HepG2 (cell line): ENCODE results near the gene TAS2R1. TPM values are rescaled to one million over a fixed set of nuclear protein-coding genes. Genes with fewer than 3 reads are reported as not detected.

Experiments
- ATAC-seq: fragments of 200-7000 bp; cut with Tn5 transposase; 3 replicates; pipeline ENCODE4 v1.9.1; 2020; ENCODE audit warnings: mild to moderate bottlenecking, moderate library complexity
- BruUV-seq: library from RNA; stranded (reverse); fragments of 400-500 nt; replicated peaks from 2 replicates; lab custom pipeline; 2021; lab: Mats Ljungman, UMichigan
- CTCF ChIA-PET: fragments of 300-600 bp; formaldehyde crosslinking; extraction: SDS; loops from one replicate; lab custom pipeline; 2021; ENCODE audit warnings: low total read pairs, inconsistent platforms, low intra/inter-chr PET ratio; lab: Yijun Ruan, JAX
- POLR2A ChIA-PET: fragments of 350-600 bp; sonication (Branson Sonifier 250); formaldehyde crosslinking; loops from one replicate; lab custom pipeline; 2020; ENCODE audit warnings: antibody characterized with exemption, inconsistent platforms; lab: Yijun Ruan, JAX
- DNase-seq: peaks from one replicate; pipeline ENCODE4 v3.0.0-alpha.2; 2015; ENCODE audit warnings: low spot score
- FAIRE-seq: peaks from 3 replicates; lab custom pipeline; 2011; peaks lifted over from hg19 to GRCh38; lab: Jason Lieb, UNC
- H2AFZ ChIP-seq: one replicate; pipeline ENCODE4 v1.6.1; 2011; ENCODE audit warnings: low read length, inconsistent platforms
- H3K27ac ChIP-seq: fragments of 300-600 bp; 3 replicates; pipeline ENCODE4 v1.8.0; 2011; ENCODE audit warnings: mixed run types, mild to moderate bottlenecking, mixed read lengths, low read length, inconsistent platforms; ENCODE audit not compliant: insufficient read depth; ENCODE audit errors: extremely low read length
- H3K27me3 ChIP-seq, 2 experiments: fragments of 200-600 bp in 1 of 2; 2 replicates in 1 of 2; 3 replicates in 1 of 2; pipeline versions ENCODE4 v1.6.0 to v1.8.0; 2011; ENCODE audit warnings: low read length in 2 of 2, mild to moderate bottlenecking in 2 of 2, moderate library complexity in 2 of 2, inconsistent platforms in 1 of 2; ENCODE audit not compliant: insufficient read depth in 2 of 2, control insufficient read depth in 1 of 2
- H3K36me3 ChIP-seq, 2 experiments: fragments of 200-600 bp in 1 of 2; replicated peaks in 1 of 2; 2 replicates in 1 of 2; 3 replicates in 1 of 2; pipeline versions ENCODE4 v1.5.1 to v1.8.0; 2011; ENCODE audit warnings: low read length in 2 of 2, inconsistent platforms in 1 of 2; ENCODE audit not compliant: insufficient read depth in 2 of 2, control insufficient read depth in 1 of 2
- H3K4me1 ChIP-seq: 2 replicates; pipeline ENCODE4 v1.5.1; 2012; ENCODE audit warnings: low read length, inconsistent platforms; ENCODE audit not compliant: insufficient read depth
- H3K4me2 ChIP-seq: 2 replicates; pipeline ENCODE4 v1.6.0; 2011; ENCODE audit warnings: low read depth, low read length, inconsistent platforms
- H3K4me3 ChIP-seq, 3 experiments: fragments of 200-600 bp in 1 of 3; sonication (generic), shearing (Covaris generic) in 1 of 3; replicated peaks in 1 of 3; 2 replicates each; pipeline ENCODE4 v1.5.1; 2011 to 2016; ENCODE audit warnings: low read length in 3 of 3, inconsistent platforms in 2 of 3, low read depth in 2 of 3, mild to moderate bottlenecking in 2 of 3, control low read depth in 1 of 3, mixed read lengths in 1 of 3; ENCODE audit not compliant: insufficient read depth in 1 of 3
- H3K79me2 ChIP-seq: one replicate; pipeline ENCODE4 v1.6.1; 2011; ENCODE audit warnings: low read length, inconsistent platforms; ENCODE audit not compliant: insufficient read depth
- H3K9ac ChIP-seq: 2 replicates; pipeline ENCODE4 v1.6.0; 2011; ENCODE audit warnings: mild to moderate bottlenecking, low read depth, low read length, inconsistent platforms; ENCODE audit not compliant: insufficient read depth
- H3K9me3 ChIP-seq: 2 replicates; pipeline ENCODE4 v1.5.1; 2012; ENCODE audit warnings: mild to moderate bottlenecking, low read length
- H4K20me1 ChIP-seq: 2 replicates; pipeline ENCODE4 v1.6.0; 2011; ENCODE audit warnings: inconsistent platforms, mild to moderate bottlenecking, low read length, moderate library complexity; ENCODE audit not compliant: insufficient read depth
- HNF1B ChIP-seq: sonication (generic); formaldehyde crosslinking; IDR thresholded peaks from 2 replicates; pipeline ENCODE4 v1.5.1; 2020; ENCODE audit warnings: mild to moderate bottlenecking, moderate library complexity, missing genetic modification reagents
- HNRNPLL ChIP-seq: fragments of 200-400 bp; formaldehyde crosslinking; IDR thresholded peaks from 2 replicates; pipeline ENCODE4 v1.6.1; 2017; ENCODE audit warnings: mild to moderate bottlenecking, low read depth, low read length; ENCODE audit not compliant: poor library complexity, severe bottlenecking
- JDP2 ChIP-seq: sonication (generic); formaldehyde crosslinking; IDR thresholded peaks from 2 replicates; pipeline ENCODE4 v1.8.1; 2022; ENCODE audit warnings: missing genetic modification reagents, borderline replicate concordance
- SETDB1 ChIP-seq: sonication (generic); formaldehyde crosslinking; IDR thresholded peaks from 2 replicates; pipeline ENCODE4 v1.5.1; 2020; ENCODE audit warnings: missing genetic modification reagents, mild to moderate bottlenecking, borderline replicate concordance
- SP140L ChIP-seq: sonication (generic); formaldehyde crosslinking; IDR thresholded peaks from 2 replicates; pipeline ENCODE4 v1.4.0; 2020; ENCODE audit warnings: missing genetic modification reagents, borderline replicate concordance
- TERF1 ChIP-seq: sonication (generic); formaldehyde crosslinking; IDR thresholded peaks from 2 replicates; pipeline ENCODE4 v1.8.0; 2022; ENCODE audit warnings: mild to moderate bottlenecking, missing genetic modification reagents, moderate library complexity
- TSC22D2 ChIP-seq: sonication (generic); formaldehyde crosslinking; IDR thresholded peaks from 2 replicates; pipeline ENCODE4 v1.5.1; 2020; ENCODE audit warnings: missing genetic modification reagents, mild to moderate bottlenecking, borderline replicate concordance
- YEATS4 ChIP-seq: sonication (generic); formaldehyde crosslinking; IDR thresholded peaks from 2 replicates; pipeline ENCODE4 v1.4.0; 2020; ENCODE audit warnings: missing genetic modification reagents, borderline replicate concordance
- ZBTB8A ChIP-seq: sonication (generic); formaldehyde crosslinking; IDR thresholded peaks from 2 replicates; pipeline ENCODE4 v1.4.0; 2020; ENCODE audit warnings: mild to moderate bottlenecking, low read depth, missing genetic modification reagents, borderline replicate concordance
- ZNF121 ChIP-seq: sonication (generic); formaldehyde crosslinking; IDR thresholded peaks from 2 replicates; pipeline ENCODE4 v1.5.0; 2020; ENCODE audit warnings: mild to moderate bottlenecking, missing genetic modification reagents
- ZSCAN25 ChIP-seq: sonication (generic); formaldehyde crosslinking; IDR thresholded peaks from 2 replicates; pipeline ENCODE4 v1.8.0; 2022; ENCODE audit warnings: mild to moderate bottlenecking, missing genetic modification reagents
- WGBS: methylation state at CpG from one replicate; pipeline ENCODE4 v1.1.6; 2017; ENCODE audit warnings: low lambda C conversion rate; 5-methylcytosine and 5-hydroxymethylcytosine counted together
- in situ Hi-C: cut with HindIII; loops from 2 replicates; pipeline ENCODE4 v1.10.0; 2017; ENCODE audit warnings: low pct_unique_long_range_greater_than_20kb; ENCODE audit not compliant: extremely low pct_ligation_motif_present
- intact Hi-C: fragments of 100-400 bp; cut with micrococcal nuclease; formaldehyde crosslinking; loops from one replicate; pipeline ENCODE4 v1.10.0; 2022; ENCODE audit not compliant: unreplicated experiment
- polyA plus RNA-seq, 8 experiments: library from polyadenylated mRNA; depleted of rRNA in 3 of 8; stranded (reverse) in 7 of 8; unstranded in 1 of 8; fragments of >200 nt; fragmentation: Illumina TruSeq in 4 of 8; extraction: Trizol in 4 of 8; gene quantifications; 2 replicates each; pipeline versions ENCODE4 v1.2.1 to v1.2.3, GENCODE V29; 2011 to 2016; ENCODE audit warnings: low read depth in 4 of 8, missing spikeins in 1 of 8, mixed read lengths in 1 of 8; ENCODE audit not compliant: insufficient read depth in 1 of 8
- total RNA-seq, 5 experiments: library from RNA; depleted of rRNA; stranded (reverse); fragments of >200 nt; fragmentation: Illumina TruSeq; extraction: Trizol; gene quantifications; 2 replicates each; pipeline ENCODE4 v1.2.3, GENCODE V29; 2016; ENCODE audit warnings: low read depth in 1 of 5

TAS2R1 gene
- total and polyA plus RNA-seq, 2 of the 13 experiments (the other 11 are each of a cell fraction or from before 2014, with no cell fraction given) = not detected

- Histone ChIP-seq H3K27ac (no peak overlapping the region), H3K9me3 (peaks cover 20% of the 10 kb centered on the region), H3K4me2 (no peak overlapping the region), H4K20me1 (no peaks in the 10 kb centered on the region), H3K4me3 (no peak overlapping the region), H3K79me2 (no peaks in the 10 kb centered on the region), H3K36me3 (no peaks in the 10 kb centered on the region), H3K9ac (no peak overlapping the region), H2AFZ (no peak overlapping the region), H3K27me3 (no peaks in the 10 kb centered on the region), H3K4me1 (no peaks in the 10 kb centered on the region)
- in situ Hi-C loops = no loop called here
- no peak for ATAC-seq
- no TSS peak for BruUV-seq
- no peak for DNase-seq
- WGBS = 0% methylated on average over 2 of the region's 2 CpGs
- ChIA-PET CTCF (no interaction called here), POLR2A (no interaction called here)
- no peak for FAIRE-seq
- TF ChIP-seq HNRNPLL (no peak), SETDB1 (CRISPR knock-in tag) (no peak), ZSCAN25 (CRISPR knock-in tag) (no peak), SP140L (CRISPR knock-in tag) (no peak), HNF1B (CRISPR knock-in tag) (no peak), TERF1 (no peak), JDP2 (no peak), TSC22D2 (CRISPR knock-in tag) (no peak), ZBTB8A (CRISPR knock-in tag) (no peak), YEATS4 (CRISPR knock-in tag) (no peak), ZNF121 (CRISPR knock-in tag) (no peak)
- intact Hi-C loops = no loop called here
These were observed 2.3 kb upstream of the TAS2R1 start for GRCh38 chr5:9632495-9632894.
